ENCODE data around the gene ZNF385B.

- TF ChIP-seq POLR2A (IDR thresholded peaks at IDR 0.05) = no peak
- no peak for TF ChIP-seq CTCF (IDR thresholded peaks at IDR 0.05)
- TF ChIP-seq EP300 (IDR thresholded peaks at IDR 0.05) = no peak
- TF ChIP-seq POLR2AphosphoS5 (IDR thresholded peaks at IDR 0.05) = no peak
Measured at GRCh38 chr2:179551539-179552045, 309.8 kb downstream of the ZNF385B start.

Data from stomach (tissue), 4 donors.